Omental fat pad (tissue), 4 donors: ENCODE data around the gene HINFP. TPM values are rescaled to one million over a fixed set of nuclear protein-coding genes. Genes with fewer than 3 reads are reported as not detected.

ENCODE experiments used
- ATAC-seq: fragments of 150-250 bp; one replicate; pipeline ENCODE4 v1.9.1; 2016; ENCODE audit warnings: mild to moderate bottlenecking, moderate library complexity; ENCODE audit not compliant: low FRiP score
- DNase-seq: peaks from one replicate; pipeline ENCODE4 v3.0.0-alpha.2; 2019; ENCODE audit warnings: low spot score
- CTCF ChIP-seq, 3 donors: fragments of 450-650 bp; IDR thresholded peaks; one replicate each; pipeline ENCODE4 v1.5.1; 2016 to 2017; ENCODE audit warnings: antibody characterized with exemption in 3 of 3, mild to moderate bottlenecking in 3 of 3, moderate library complexity in 2 of 3
- total RNA-seq, 4 donors: library from RNA; depleted of rRNA; stranded (reverse); fragments of >200 nt; gene quantifications; one replicate each; pipeline ENCODE4 v1.1.0, GENCODE V29; 2016

The HINFP gene
- total RNA-seq, 4 donors from 2014 or later = 10.2 to 31.0 (median 24.4) TPM

- TF ChIP-seq CTCF (IDR thresholded peaks at IDR 0.05) = no peak
- ATAC-seq = no peak
- no peak for DNase-seq
Measured at GRCh38 chr11:119113716-119114115, 7.7 kb upstream of the HINFP start.

- no peak for DNase-seq
- ATAC-seq = no peak
- no peak for TF ChIP-seq CTCF (IDR thresholded peaks at IDR 0.05)
Measured at GRCh38 chr11:119114351-119114750, 7.0 kb upstream of the HINFP start.

GRCh38 chr11:119115484-119116234, 5.7 kb upstream of the HINFP start:
- ATAC-seq = no peak
- DNase-seq = no peak
- TF ChIP-seq CTCF (IDR thresholded peaks at IDR 0.05) = no peak

- DNase-seq (no peak), ATAC-seq (no peak)
- TF ChIP-seq CTCF (IDR thresholded peaks at IDR 0.05) = no peak
Measured at GRCh38 chr11:119116235-119116594, 5.2 kb upstream of the HINFP start.

- no peak for TF ChIP-seq CTCF (IDR thresholded peaks at IDR 0.05)
- no peak for ATAC-seq
- DNase-seq = no peak
Measured at GRCh38 chr11:119116601-119117000, 4.8 kb upstream of the HINFP start.

- no peak for DNase-seq
- ATAC-seq = no peak
- no peak for TF ChIP-seq CTCF (IDR thresholded peaks at IDR 0.05)
Measured at GRCh38 chr11:119117004-119117706, 4.2 kb upstream of the HINFP start.

GRCh38 chr11:119118227-119118626, 3.2 kb upstream of the HINFP start:
- no peak for TF ChIP-seq CTCF (IDR thresholded peaks at IDR 0.05)
- no peak for DNase-seq
- no peak for ATAC-seq
